ENCODE data around the gene CHST2.

CHST2 gene

GRCh38 chr3:143099690-143100089 is 19.9 kb upstream of the CHST2 start:
- no peak for DNase-seq

GRCh38 chr3:143100451-143100850 is 19.1 kb upstream of the CHST2 start:
- DNase-seq, result no peak

GRCh38 chr3:143101792-143102381 is 17.7 kb upstream of the CHST2 start:
- no peak for DNase-seq

GRCh38 chr3:143103652-143104051 is 15.9 kb upstream of the CHST2 start:
- no peak for DNase-seq

GRCh38 chr3:143105170-143105569 is 14.4 kb upstream of the CHST2 start:
- DNase-seq, result no peak

DNA sequence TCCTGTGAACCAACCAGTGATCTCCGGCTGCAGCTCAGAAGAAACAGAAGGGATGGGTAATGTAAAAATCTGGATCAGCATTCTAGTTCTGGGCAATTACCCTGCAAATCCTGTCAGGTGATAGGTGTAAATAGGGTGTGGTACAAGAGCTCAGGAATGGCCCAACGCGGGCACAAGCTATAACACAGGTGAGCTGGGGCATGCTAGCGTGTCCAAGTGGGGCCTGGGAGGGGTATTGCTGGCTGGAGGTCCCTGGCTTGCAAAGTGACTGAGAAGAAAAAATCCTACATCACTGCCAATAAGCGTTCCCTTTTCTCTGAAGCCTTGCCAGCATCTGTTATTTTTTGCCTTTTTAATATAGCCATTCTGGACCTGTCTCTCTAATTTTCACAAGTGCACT is 9.7 kb upstream of the CHST2 start:
- no peak for DNase-seq

DNA sequence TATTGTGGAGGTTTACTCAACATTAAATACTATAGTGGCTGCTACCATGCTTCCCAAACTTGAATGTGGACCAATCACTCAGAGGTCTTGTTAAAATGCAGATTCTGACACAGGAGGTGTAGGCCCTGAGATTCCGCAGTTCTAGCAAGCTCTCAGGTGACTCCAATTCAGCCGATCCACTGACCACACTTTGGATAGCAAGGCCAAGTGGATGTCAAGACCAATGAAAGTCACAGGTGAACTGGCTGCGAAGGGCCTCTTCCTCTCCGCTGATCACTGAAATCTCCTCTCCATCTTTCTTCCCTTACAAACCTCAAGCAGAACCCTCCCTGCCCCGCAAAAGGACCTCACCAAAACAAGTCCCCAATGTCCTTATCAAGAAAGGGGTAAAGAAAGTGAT is 9.2 kb upstream of the CHST2 start:
- DNase-seq, result no peak

- DNase-seq, result no peak
Observed at GRCh38 chr3:143118630-143119008, 952 bp upstream of the CHST2 start.

DNA sequence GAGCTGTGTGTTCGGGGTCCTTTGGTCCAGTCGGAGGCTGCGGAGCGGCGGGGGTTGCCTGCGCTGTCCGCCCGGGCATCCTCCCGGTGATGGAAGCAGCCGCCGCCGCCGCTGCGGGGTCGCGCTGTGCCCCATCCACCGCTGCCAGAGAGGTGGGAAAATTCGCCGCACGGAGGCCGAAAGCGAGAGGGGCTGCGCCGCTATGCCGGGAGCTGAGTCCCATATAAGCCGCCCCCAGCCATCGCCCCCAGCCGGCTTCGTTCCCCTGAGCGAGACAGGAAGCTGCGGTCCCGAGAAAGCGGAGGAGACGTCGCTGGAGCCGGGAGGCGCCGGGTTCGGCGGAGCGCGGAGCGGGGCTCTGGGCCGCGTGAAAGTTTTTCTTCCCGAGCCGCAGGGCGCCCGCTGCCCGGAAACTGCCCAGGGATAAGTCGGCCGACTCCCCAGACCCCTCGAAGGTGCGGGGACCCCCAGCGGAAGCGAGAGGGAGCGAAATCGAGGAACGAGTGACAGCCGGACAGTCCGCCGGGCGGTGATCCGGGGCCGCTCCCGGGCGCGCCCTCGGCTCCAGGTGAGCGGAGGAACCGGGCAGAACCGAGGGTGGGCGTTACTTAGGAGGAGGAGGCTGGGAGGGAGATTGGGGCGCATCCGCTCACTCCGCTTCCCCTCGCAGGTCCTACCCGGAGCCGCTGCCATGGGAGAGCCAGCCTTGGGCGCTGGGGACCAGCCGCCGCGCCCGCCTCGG is 574 bp downstream of the CHST2 start:
- no peak for DNase-seq

DNA sequence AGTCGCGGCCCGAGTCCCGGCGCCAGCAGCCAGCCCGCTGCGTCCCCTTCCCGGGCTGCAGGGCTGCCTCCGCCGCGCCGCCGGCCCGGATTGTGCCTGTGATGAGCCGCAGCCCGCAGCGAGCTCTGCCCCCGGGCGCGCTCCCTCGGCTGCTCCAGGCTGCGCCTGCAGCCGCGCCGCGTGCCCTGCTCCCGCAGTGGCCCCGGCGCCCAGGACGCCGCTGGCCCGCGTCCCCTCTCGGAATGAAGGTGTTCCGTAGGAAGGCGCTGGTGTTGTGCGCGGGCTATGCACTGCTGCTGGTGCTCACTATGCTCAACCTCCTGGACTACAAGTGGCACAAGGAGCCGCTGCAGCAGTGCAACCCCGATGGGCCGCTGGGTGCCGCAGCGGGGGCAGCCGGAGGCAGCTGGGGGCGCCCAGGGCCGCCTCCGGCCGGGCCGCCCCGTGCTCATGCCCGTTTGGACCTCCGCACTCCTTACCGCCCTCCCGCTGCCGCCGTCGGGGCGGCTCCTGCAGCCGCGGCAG is 1.2 kb downstream of the CHST2 start:
- DNase-seq, result no peak

DNA sequence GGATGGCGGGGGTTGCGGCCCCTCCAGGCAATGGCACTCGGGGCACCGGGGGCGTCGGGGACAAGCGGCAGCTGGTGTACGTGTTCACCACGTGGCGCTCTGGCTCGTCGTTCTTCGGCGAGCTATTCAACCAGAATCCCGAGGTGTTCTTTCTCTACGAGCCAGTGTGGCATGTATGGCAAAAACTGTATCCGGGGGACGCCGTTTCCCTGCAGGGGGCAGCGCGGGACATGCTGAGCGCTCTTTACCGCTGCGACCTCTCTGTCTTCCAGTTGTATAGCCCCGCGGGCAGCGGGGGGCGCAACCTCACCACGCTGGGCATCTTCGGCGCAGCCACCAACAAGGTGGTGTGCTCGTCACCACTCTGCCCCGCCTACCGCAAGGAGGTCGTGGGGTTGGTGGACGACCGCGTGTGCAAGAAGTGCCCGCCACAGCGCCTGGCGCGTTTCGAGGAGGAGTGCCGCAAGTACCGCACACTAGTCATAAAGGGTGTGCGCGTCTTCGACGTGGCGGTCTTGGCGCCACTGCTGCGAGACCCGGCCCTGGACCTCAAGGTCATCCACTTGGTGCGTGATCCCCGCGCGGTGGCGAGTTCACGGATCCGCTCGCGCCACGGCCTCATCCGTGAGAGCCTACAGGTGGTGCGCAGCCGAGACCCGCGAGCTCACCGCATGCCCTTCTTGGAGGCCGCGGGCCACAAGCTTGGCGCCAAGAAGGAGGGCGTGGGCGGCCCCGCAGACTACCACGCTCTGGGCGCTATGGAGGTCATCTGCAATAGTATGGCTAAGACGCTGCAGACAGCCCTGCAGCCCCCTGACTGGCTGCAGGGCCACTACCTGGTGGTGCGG is 1.9 kb downstream of the CHST2 start:
- DNase-seq, result no peak

DNA sequence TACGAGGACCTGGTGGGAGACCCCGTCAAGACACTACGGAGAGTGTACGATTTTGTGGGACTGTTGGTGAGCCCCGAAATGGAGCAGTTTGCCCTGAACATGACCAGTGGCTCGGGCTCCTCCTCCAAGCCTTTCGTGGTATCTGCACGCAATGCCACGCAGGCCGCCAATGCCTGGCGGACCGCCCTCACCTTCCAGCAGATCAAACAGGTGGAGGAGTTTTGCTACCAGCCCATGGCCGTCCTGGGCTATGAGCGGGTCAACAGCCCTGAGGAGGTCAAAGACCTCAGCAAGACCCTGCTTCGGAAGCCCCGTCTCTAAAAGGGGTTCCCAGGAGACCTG is 2.5 kb downstream of the CHST2 start:
- no peak for DNase-seq

GRCh38 chr3:143122608-143123352 is 3.2 kb downstream of the CHST2 start:
- DNase-seq, result no peak

DNA sequence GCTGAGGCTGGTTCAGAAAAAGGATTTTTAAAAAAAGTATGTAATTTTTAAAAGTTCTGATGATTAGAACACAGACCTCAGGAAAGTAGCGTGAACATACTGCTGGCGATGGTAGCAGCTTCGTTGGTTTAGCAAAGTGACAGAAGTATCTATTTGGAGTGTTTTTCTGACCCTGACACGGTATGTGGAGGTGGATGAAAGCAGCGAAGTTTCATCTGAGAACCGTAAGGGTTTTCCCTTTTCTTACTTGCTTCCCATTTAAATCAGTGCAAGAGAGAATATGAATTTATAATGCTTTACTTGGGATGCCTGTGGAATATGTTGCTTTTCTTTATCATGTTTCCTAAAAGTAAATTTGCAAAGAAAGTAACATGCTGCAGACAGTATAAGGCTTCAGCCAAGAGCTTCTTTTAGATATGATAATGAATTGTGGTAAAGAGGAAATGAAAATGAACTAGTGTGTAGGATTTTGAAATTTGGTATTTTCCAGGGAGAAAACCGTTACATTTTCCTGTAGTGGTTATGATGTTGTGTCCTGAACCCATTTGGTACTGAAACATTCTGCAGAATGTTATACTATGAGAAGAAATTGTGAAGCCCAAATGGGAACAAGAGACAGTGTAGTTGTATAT is 3.9 kb downstream of the CHST2 start:
- no peak for DNase-seq

DNA sequence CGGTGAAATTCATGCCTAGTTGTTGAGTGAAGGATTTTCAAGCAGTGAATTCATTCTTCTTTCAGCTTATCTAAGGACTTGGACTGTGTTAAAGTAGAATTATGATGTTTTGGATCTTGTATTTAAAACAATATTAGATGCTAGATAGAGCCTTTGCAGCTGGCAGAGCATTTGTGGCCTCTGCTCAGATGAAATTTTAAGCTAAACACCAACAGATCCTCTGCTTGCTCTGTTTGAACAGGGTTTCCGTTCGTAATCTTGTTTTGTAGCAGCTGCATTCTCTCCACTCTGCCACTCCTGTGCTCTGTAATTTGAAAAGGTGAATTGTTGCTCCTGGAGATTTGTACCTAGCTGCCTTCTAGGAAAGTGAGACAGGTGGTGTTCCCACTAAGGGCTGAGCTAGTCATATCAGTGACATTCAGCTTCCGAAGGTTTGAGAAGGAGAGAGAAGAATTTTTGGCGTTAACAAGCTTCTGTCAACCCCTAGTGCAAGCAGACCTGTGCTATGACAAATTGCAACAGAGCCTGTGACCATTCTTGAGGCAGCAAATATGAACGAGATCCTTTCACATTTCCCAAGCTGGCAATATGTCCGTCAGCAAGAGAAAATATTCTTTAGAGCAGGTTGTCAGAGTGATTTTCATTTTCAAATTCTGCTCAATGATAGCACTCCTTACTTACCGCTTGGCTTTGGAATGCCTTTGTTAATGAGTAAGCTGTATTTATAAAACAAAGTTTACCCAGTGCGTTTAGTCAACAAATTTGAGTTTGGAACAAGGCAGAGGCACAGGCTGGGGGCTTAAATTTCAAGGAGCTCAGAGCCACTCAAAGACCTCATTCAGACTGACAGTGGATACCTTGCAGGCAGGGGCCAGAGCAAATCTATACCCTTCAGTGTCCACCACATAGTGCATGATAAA is 5.3 kb downstream of the CHST2 start:
- DNase-seq, result no peak

- DNase-seq, result no peak
Observed at GRCh38 chr3:143127801-143128200, 8.2 kb downstream of the CHST2 start.

DNA sequence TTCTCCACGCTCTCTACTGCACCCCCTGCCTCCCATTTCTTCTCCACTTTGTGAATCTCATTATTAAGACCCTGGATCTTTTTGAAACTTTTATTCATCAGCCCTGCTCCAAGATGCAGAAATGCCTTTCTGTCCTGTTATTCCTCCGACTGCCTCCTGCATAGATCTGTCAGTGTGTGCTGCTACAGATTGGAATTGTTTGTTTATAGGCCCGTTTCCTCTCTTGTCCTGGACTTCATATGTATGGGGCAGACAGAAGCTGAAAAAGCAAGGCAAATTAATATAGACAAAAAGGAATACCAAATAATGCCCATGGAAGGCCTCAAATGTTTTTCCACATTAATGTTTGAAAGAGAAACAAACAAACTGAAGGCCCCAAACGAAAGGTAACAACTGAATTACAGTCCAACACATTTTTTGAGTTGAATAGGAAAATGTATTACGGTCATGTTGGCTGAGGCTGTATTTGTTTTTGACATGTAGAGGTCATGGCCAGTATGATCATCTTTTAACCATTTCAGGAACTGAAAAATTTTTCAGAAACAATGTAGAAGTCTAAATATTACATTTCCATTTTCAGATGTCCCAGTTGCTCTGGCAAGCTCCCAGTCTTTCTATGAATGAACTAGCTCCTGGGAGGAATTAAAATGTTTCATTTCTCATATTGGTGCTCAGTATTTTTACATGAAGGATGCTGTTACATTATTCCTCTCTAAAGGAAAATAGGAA is 8.8 kb downstream of the CHST2 start:
- DNase-seq, result no peak

DNA sequence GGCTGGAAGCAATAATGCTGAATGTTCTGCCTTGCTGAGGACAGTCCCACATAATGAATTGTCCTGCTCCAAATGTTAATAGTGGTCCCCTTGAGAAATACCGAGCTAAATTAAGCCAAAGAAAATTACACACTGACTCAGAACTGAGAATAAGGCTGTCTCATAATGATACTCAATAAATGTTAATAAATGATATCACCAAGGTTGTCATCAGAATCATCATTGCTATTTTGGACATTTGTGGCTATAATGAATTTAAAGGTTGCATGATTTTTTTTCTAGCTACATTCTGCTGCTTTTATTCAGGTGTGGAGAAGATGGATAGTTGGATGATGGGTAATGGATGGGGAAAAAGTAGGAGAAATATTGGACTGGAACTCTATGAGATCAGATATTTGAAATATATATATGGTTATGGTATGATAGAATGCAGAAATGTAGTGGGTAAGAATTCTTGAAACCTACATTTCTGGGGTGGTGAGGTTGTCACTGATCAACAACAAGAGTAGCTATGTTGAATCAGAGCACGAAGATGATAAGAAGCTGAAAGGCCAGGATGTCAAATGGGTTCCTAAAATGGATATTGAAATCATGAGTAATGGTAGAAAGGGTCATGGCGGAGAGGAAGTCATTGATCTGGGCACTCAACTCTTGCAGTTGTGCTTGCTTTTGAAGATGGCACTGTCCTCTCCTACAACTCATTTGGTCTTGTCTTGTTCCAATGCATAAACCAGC is 12.8 kb downstream of the CHST2 start:
- DNase-seq, result no peak

DNA sequence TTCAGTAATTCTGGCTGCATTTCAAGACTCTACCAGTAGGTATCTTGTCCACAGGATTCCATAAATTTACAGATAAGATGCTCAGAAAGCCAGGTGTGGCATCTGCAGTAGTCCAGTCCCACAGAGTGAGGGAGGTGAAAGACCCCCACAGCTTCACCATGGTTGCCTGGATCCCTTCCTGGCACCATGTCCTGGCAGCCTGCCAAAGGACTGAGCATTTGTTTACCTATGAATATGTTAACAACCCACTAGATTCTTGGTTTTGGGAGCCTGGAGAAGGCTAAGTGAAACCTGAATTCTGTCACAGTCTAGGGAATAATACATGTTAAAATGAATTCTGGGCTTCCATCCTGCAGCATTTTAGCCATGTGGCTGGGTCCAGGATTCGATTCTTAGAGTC is 14.9 kb downstream of the CHST2 start:
- no peak for DNase-seq

DNA sequence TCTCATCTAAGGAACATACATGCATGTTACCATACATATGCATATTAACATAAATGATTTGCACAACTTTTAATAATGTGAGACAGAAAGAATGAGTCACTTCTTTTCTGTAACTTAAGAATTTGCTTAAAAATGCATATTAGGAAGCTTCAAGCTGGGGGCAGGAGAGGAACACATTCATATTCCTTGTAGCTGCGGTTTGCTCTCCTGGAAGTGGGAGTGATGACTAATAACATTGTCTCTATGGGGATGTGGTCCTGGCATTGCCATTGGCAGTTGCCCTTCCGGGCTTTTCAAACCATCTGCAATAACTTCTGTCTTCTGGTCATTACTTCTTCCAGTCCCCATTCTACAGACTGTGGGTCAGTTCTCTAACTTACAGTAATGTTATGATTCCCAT is 15.6 kb downstream of the CHST2 start:
- DNase-seq, result no peak
